Esophagus squamous epithelium (tissue), 4 donors: ENCODE data around the gene MED27.

ENCODE experiments used
- CTCF ChIP-seq, 6 experiments: fragments of 450-650 bp in 4 of 6; fragments of 200-600 bp in 2 of 6; sonication (generic) in 2 of 6; IDR thresholded peaks; one replicate each; pipeline ENCODE4 v1.5.1; 2016 to 2019; ENCODE audit warnings: antibody characterized with exemption in 6 of 6, mild to moderate bottlenecking in 4 of 6, moderate library complexity in 4 of 6
- POLR2A ChIP-seq, 4 donors: fragments of 450-650 bp; IDR thresholded peaks; one replicate each; pipeline ENCODE4 v1.6.1; 2017; ENCODE audit warnings: antibody characterized with exemption in 4 of 4, mild to moderate bottlenecking in 4 of 4, moderate library complexity in 3 of 4

GRCh38 chr9:131997779-131998178 lies 81.9 kb downstream of the MED27 start:
- no peak for TF ChIP-seq POLR2A (IDR thresholded peaks at IDR 0.05)
- no peak for TF ChIP-seq CTCF (IDR thresholded peaks at IDR 0.05)
